Measurements from ENCODE around the gene GXYLT2.

GXYLT2 gene

DNA sequence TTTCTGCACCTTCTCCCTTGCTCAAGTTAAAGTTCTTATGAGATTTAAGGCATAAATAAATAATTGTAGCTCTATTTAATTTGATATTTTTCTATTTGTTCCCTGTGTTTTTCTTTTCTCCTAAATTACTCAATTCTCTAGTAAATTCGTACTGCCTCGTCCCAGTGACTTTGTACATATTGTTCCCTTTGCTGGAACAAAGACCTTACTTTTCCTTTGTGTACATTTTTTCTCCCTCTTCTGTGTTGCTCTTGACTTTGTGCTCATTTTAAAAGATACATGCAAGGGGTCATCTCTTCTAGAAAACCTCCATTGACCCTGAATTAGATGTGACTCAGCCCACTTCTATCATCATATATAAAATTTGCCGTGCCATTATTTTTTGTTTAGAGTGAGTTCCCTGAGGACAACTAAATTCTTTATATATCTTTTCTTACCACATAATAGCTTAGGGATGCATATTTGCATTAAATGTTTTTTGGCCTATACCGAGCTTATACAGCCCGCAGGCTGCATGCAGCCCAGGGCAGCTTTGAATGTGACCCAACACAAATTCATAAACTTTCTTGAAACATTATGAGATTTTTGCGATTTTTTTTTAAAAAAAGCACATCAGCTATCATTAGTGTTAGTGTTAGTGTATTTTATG is 138.4 kb downstream of the GXYLT2 start:
- TF ChIP-seq CTCF (IDR thresholded peaks at IDR 0.05; ENCODE audit: low read length): no peak
- no peak for TF ChIP-seq EZH2phosphoT487 (IDR thresholded peaks at IDR 0.05; ENCODE audit: low read length)
- TF ChIP-seq EZH2 (optimal IDR thresholded peaks at IDR 0.05; ENCODE audit: low read depth, low read length): no peak
- H3K9me3 ChIP-seq (replicated peaks; ENCODE audit: insufficient read depth, low read length): no peaks in the 10 kb centered on the region
- H3K9ac ChIP-seq (ENCODE audit: low read length): no peak overlapping the region
- peaks cover 63% of the 10 kb centered on the region for H4K20me1 ChIP-seq (ENCODE audit: insufficient read depth, low read length)
- DNase-seq: no peak
- H3K9me2 ChIP-seq (replicated peaks; ENCODE audit: insufficient read depth, low read length): no peaks in the 10 kb centered on the region
- H3K27me3 ChIP-seq (replicated peaks; ENCODE audit: insufficient read depth, low read length): no peaks in the 10 kb centered on the region
- H3K4me2 ChIP-seq (ENCODE audit: low read depth, low read length): no peak overlapping the region
- peaks cover 3% of the 10 kb centered on the region; the same call in 1 of the 2 replicates for H3K36me3 ChIP-seq (replicated peaks; ENCODE audit: insufficient read depth, low read length)
- peaks cover 9% of the 10 kb centered on the region; the same call in 1 of the 2 replicates for H3K4me1 ChIP-seq (ENCODE audit: low read length)
- no peaks in the 10 kb centered on the region for H3F3A ChIP-seq (ENCODE audit: insufficient read depth, low read length)
- no peak overlapping the region for H2AFZ ChIP-seq (ENCODE audit: low read length)
- H3K79me2 ChIP-seq (ENCODE audit: low read length): peaks cover 100% of the 10 kb centered on the region
- no peak overlapping the region for H3K4me3 ChIP-seq (ENCODE audit: low read length)
- H3K27ac ChIP-seq (ENCODE audit: low read length): no peak overlapping the region
